ENCODE results near the gene TSN.
"Not testable (repeated sequence)": the region's sequence is repeated elsewhere in the genome, so short reads cannot be mapped to it uniquely, and the experiment has no call there.

Gene TSN

DNA sequence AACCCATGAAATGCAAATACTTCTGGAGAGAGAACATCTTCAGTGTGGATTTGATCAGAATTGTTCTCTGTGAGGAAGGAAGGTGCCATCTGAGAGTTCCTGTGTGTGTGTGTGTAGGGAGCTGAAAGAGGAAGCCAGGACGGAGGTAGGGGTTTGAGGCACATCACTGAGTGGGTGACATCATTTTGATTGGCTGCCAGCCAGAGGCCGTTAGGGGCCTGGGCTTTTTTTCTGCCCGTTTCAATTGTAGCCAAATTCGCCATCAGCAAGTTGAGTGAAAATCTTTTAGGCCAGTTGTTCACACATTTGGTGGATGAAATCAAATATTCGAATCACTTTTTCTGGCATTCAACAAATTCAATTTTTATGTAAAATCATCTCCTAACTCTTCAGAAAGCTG is 48.9 kb downstream of the TSN start:
- FAIRE-seq, result no peak

DNA sequence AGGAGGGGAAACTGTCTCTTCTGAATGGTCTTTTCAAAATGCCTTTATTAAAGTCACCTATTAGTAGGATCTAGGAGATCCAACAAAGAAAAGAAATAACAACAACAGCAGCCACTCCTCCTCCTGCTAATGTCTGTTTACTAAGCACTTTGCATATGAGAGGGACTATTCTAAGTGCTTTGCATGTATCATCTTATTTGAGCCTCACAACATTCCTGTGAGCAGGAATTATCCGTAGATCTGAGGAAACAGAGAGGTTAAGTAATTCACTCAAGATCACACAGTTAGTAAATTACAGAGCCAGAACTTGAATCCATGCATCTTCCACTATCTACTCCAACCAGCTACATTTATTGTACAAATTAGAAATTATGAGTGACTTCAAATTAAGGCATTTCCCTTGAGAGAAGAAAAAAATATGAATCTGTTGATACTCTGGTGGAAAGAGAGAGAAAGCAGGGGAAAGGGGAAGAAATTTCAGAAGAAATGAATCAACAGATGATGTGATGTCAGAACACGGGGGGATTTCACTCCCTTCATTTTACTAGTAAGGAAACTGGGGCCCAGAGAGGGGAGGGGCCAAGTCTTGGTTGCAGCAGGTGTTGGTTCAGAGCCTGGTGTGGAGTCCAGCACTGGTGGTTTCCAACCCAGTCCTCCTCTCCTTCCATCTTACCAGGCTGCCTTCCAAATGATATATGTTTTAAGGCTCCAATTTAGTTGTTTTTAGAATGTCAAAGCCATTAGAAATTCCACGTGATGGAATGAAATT is 49.7 kb downstream of the TSN start:
- FAIRE-seq, result no peak

DNA sequence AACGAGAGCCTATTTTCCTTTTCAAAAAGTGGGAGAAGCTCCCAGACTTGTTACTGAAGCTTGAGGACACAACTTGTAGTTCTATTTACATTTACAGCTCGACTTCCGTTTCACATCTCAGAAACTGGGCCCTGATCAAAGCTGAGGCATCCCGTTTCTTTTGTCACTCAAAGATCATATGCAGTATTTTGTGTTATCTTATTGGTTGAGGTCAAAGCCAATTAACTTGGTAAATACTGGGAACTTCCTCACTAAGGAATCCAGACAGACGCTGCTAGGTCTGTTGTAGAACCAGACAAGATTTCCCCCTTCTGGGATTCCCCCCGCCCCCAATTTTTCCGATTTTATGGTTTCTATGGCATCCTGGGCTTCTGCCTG is 50.3 kb downstream of the TSN start:
- FAIRE-seq, result no peak

DNA sequence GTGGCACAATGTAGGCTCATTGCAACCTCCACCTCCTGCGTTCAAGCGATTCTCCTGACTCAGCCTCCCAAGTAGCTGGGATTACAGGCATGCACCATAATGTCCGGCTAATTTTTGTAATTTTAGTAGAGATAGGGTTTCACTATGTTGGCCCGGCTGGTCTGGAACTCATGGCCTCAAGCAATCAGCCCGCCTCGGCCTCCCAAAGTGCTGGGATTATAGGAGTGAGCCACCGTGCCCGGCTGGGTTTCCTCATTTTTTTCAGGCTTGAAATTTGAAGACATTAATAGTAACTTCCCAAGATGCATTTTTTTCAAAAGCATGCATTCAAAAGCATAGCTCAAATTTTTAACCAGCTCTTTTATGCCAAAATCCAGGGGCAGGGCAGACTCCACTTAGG is 52.3 kb downstream of the TSN start:
- not testable (repeated sequence) for FAIRE-seq

DNA sequence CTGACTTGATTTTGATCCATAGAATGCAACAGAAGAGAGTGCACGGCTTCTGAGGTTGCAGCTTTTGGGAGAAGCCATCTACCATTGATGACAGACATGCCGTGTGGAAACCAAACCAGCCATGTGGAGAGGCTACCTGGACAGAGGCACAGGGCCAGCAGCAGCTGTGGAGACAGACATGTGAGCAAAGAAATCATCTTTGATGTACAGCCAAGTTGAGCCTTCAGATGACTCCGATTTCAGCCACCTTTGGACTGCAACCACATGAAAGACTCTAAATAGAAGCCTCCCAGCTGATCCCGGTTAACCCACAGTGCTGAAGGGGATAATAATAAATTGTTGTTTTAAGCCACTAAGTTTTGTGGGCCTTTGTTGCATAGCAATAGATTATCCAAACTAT is 54.2 kb downstream of the TSN start:
- no peak for FAIRE-seq

DNA sequence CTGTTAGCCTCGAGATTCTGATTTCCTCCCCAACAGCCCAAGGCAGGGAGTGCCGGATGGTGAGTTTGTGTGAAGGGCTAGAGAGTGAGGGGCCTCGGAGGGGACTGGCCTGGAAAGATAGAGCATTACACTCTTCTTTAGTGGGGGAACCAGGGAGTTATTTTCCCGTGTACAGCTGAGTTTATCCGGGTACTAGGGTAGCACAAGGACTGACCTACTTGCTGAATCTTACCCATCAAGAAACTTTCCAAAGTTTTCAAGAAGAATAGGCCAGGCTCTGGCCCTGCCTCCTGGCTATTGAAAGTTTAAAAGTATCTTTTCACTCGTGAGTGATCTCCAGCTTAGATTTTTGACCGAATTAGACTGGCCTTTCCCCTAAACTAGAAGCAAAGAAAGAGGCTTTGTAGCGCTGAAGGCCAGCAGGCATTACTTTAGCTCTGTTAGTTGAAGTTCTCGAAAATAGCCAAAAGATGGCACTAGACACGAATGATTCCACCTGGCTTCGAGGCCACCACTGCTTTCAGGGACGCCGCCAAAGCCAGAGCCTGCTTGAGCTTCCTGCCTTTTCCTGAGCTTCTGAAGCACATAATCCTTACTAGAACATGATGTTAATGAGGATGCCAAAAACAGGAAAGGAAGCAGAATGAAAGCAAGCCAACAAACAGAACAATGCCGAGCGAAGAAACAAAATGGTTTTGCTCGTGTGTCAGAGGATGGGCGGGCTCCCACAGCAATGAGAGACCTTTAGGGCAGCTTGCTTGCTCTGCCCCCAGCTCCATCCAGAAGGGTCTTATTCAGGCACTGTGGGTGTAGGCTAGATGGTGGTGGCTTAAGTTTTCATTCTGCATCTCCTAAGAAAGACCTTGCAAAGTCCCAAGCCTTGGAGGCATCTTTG is 55.8 kb downstream of the TSN start:
- peak; percentile 88 for FAIRE-seq

DNA sequence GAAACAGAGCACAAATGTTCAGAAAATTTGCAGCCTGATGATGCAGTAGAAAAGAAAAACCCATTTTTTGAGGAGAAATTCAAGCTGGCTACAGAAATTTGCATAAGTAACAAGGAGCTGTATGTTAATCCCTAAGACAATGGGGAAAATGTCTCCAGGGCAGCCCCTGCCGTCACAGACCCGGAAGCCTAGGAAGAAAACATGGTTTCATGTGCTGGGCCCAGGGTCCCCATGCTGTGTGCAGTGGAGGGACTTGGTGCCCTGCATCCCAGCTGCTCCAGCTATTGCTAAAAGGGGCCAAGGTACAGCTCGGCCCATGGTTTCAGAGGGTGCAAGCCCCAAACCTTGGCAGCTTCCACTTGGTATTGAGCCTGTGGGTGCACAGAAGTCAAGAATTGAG is 57.6 kb downstream of the TSN start:
- FAIRE-seq, result not testable (repeated sequence)

DNA sequence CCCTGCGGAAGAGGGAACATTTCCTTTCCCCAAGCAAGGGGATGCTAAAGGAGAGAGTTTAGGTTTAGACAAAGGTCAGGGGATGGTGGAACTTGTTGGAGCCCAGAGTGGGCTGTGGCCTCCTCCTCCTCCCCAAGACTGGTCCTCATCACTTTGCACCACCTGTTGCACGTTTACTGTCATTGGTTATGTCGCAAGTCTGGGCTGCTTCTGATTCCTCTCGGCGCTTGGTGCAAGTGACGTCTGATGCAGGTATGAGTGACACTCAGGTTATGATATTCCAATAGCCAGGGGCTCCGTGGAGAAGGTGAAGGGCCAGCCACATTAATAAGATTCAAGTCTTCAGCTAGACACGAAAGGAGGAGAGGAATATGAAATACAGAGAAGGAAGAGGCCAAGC is 59.8 kb downstream of the TSN start:
- FAIRE-seq, result no peak

DNA sequence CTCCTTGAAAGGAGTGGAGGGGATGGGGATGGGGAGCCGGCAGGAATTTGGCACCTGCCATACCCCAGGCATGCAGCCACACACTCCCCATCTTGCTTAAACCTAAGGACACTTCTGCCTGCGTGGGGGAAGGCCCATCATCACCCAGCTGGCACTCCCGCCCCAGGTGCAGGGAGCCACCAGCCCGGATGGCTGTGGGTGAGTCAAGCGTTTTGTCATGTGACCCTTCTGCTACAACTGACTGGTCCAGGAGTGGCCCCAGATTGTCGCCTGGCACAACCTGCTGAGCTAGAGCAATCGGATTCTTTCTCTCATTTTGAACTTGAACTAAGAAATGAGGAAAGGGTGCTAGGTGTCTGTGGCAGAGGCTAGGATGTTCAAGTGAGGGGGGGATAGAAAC is 61.3 kb downstream of the TSN start:
- FAIRE-seq, result no peak

DNA sequence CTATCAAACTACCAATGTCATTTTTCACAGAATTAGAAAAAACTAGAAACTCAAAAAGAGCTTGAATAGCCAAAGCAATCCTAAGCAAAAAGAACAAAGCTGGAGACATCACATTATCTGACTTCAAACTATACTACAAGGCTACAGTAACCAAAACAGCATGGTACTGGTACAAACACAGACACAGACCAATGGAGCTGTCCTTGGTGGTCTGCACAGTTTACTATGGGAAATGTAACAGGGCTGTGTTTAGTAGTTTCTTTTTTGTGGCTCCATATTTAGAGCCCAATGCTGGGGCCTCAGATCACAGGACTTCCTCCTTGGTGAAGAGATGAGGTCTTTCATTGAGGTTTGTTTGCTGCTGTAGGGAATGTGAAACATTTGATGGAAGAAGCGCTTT is 61.9 kb downstream of the TSN start:
- not testable (repeated sequence) for FAIRE-seq

Measured in G401.6 (cell line).